ENCODE measurements around the gene ADGRL1. TPM values are rescaled to one million over a fixed set of nuclear protein-coding genes. Genes with fewer than 3 reads are reported as not detected.
"Not testable (repeated sequence)": the region's sequence is repeated elsewhere in the genome, so short reads cannot be mapped to it uniquely, and the experiment has no call there.

The ADGRL1 gene
- total and polyA plus RNA-seq, 5 experiments from 2014 or later, result 0.29 to 28.0 (median 0.96) TPM

GRCh38 chr19:14150770-14151661, 55.0 kb downstream of the ADGRL1 start:
- Mint-ChIP-seq H3K4me1 (peaks cover 16 to 33% (median 30%) of the 10 kb centered on the region in 4 donors), H3K4me3 (peak overlapping the region in 1 of 10 donors; percentile 85)

GRCh38 chr19:14150041-14150769, 55.8 kb downstream of the ADGRL1 start:
- H3K27me3 Mint-ChIP-seq, result no peaks in the 10 kb centered on the region
- peaks cover 19 to 38% (median 35%) of the 10 kb centered on the region in 4 donors for H3K4me1 Mint-ChIP-seq
- peaks cover 0 to 11% (median 2%) of the 10 kb centered on the region in 3 donors for H3K36me3 Mint-ChIP-seq
- DNase-seq, result no peak
- peak; percentile 20 to 37 for ATAC-seq
- no peaks in the 10 kb centered on the region for H3K9me3 Mint-ChIP-seq
- peak overlapping the region; percentile 95 to 100 (median 98) for H3K27ac Mint-ChIP-seq
- POLR2A ChIA-PET, result interaction anchor here (0.6 to 5.8 kb wide), 11 partner anchors 10 to 118 kb away, joined by 3 to 45 read pairs (median 5); partner anchors contain the start of genes ADGRL1, ASF1B and IL27RA
- peak overlapping the region; percentile 78 to 94 (median 86) for H3K4me3 Mint-ChIP-seq

More at GRCh38 chr19:14150770-14151661, 55.0 kb downstream of the ADGRL1 start:
- Mint-ChIP-seq H3K36me3 (peaks cover 0 to 14% (median 2%) of the 10 kb centered on the region in 3 donors), H3K27ac (peak overlapping the region; percentile 68 to 100 (median 98)), H3K27me3 (no peaks in the 10 kb centered on the region), H3K9me3 (no peaks in the 10 kb centered on the region)
- DNase-seq, result no peak
- ATAC-seq, result no peak
- POLR2A ChIA-PET, result interaction anchor here (1.0 to 5.8 kb wide), 5 partner anchors 10 to 119 kb away, joined by 3 to 45 read pairs (median 5); partner anchors contain the start of genes ASF1B and IL27RA

- H3K27ac Mint-ChIP-seq, result peak overlapping the region; percentile 95 to 100 (median 98)
- peak overlapping the region; percentile 78 to 94 (median 86) for H3K4me3 Mint-ChIP-seq
- DNase-seq (peak; percentile 38 to 79 (median 52)), ATAC-seq (peak; percentile 87 to 90)
- H3K4me1 Mint-ChIP-seq, result peaks cover 20 to 40% (median 36%) of the 10 kb centered on the region in 4 donors
- POLR2A ChIA-PET, result interaction anchor here (0.6 to 5.8 kb wide), 15 partner anchors 8 to 330 kb away, joined by 3 to 45 read pairs (median 4); partner anchors contain the start of genes ADGRL1, ASF1B and IL27RA
- H3K27me3 Mint-ChIP-seq, result no peaks in the 10 kb centered on the region
- no peaks in the 10 kb centered on the region for H3K9me3 Mint-ChIP-seq
- H3K36me3 Mint-ChIP-seq, result peaks cover 0 to 7% (median 2%) of the 10 kb centered on the region in 3 donors
Measured at GRCh38 chr19:14149509-14149994, 56.4 kb downstream of the ADGRL1 start.

- H3K4me1 Mint-ChIP-seq, result peaks cover 20 to 40% (median 36%) of the 10 kb centered on the region in 4 donors
- peak overlapping the region; percentile 95 to 100 (median 98) for H3K27ac Mint-ChIP-seq
- peak overlapping the region; percentile 78 to 94 (median 86) for H3K4me3 Mint-ChIP-seq
- no peaks in the 10 kb centered on the region for H3K9me3 Mint-ChIP-seq
- peaks cover 0 to 7% (median 2%) of the 10 kb centered on the region in 3 donors for H3K36me3 Mint-ChIP-seq
- DNase-seq (no peak), ATAC-seq (no peak)
- H3K27me3 Mint-ChIP-seq, result no peaks in the 10 kb centered on the region
- POLR2A ChIA-PET, result interaction anchor here (0.6 to 5.8 kb wide), 12 partner anchors 8 to 330 kb away, joined by 3 to 45 read pairs (median 4); partner anchors contain the start of genes ADGRL1 and ASF1B
Measured at GRCh38 chr19:14148751-14149410, 57.1 kb downstream of the ADGRL1 start.

- Mint-ChIP-seq H3K36me3 (peaks cover 0 to 4% (median under 1%) of the 10 kb centered on the region in 3 donors), H3K27me3 (no peaks in the 10 kb centered on the region), H3K4me1 (peaks cover 20 to 38% (median 36%) of the 10 kb centered on the region in 4 donors), H3K4me3 (peak overlapping the region; percentile 50 to 94 (median 68)), H3K9me3 (no peaks in the 10 kb centered on the region), H3K27ac (peak overlapping the region; percentile 93 to 100 (median 98))
- POLR2A ChIA-PET, result interaction anchor here (0.9 to 5.8 kb wide), 8 partner anchors 8 to 216 kb away, joined by 3 to 45 read pairs (median 6); partner anchors contain the start of gene ASF1B
- peak; percentile 51 to 54 for ATAC-seq
- peak; percentile 27 to 72 (median 52) for DNase-seq
Measured at GRCh38 chr19:14147797-14148605, 58.0 kb downstream of the ADGRL1 start.

- Mint-ChIP-seq H3K4me3 (peak overlapping the region in 1 of 10 donors; percentile 14), H3K27me3 (no peaks in the 10 kb centered on the region), H3K4me1 (peaks cover 29 to 50% (median 46%) of the 10 kb centered on the region in 4 donors), H3K27ac (peak overlapping the region in 8 of 10 donors; percentile 25 to 99 (median 74)), H3K36me3 (no peaks in the 10 kb centered on the region), H3K9me3 (no peaks in the 10 kb centered on the region)
- POLR2A ChIA-PET, result interaction anchor here (0.6 to 5.8 kb wide), 4 partner anchors 10 to 81 kb away, joined by 4 to 45 read pairs (median 22); partner anchors contain the start of gene ASF1B
- DNase-seq (no peak), ATAC-seq (no peak)
Measured at GRCh38 chr19:14146789-14147216, 59.2 kb downstream of the ADGRL1 start.

GRCh38 chr19:14146169-14146568, 59.8 kb downstream of the ADGRL1 start:
- H3K27me3 Mint-ChIP-seq, H3K36me3 Mint-ChIP-seq, ATAC-seq, H3K9me3 Mint-ChIP-seq, H3K4me3 Mint-ChIP-seq, DNase-seq: not testable (repeated sequence)
- POLR2A ChIA-PET, result interaction anchor here (2.2 to 5.8 kb wide), 2 partner anchors 9 to 10 kb away, joined by 8 to 45 read pairs; partner anchors contain the start of gene ASF1B
- Mint-ChIP-seq H3K27ac (peak overlapping the region in 7 of 10 donors; percentile 34 to 81 (median 70)), H3K4me1 (peaks cover 30 to 55% (median 50%) of the 10 kb centered on the region in 4 donors)

- no peak for ATAC-seq
Measured at GRCh38 chr19:14145381-14145780, 60.6 kb downstream of the ADGRL1 start.

GRCh38 chr19:14142262-14143190, 63.4 kb downstream of the ADGRL1 start:
- ATAC-seq, result no peak
- H3K36me3 Mint-ChIP-seq, result peaks cover 0 to 4% (median 3%) of the 10 kb centered on the region in 3 donors
- H3K4me1 Mint-ChIP-seq, result peaks cover 16 to 44% (median 40%) of the 10 kb centered on the region in 4 donors

More at GRCh38 chr19:14145381-14145780, 60.6 kb downstream of the ADGRL1 start:
- H3K27me3 Mint-ChIP-seq, result no peaks in the 10 kb centered on the region
- no peaks in the 10 kb centered on the region for H3K9me3 Mint-ChIP-seq
- POLR2A ChIA-PET, result interaction anchor here (0.7 to 2.2 kb wide), 2 partner anchors 9 to 54 kb away, joined by 3 to 8 read pairs; partner anchors contain the start of gene ASF1B
- H3K4me1 Mint-ChIP-seq, result peaks cover 30 to 55% (median 51%) of the 10 kb centered on the region in 4 donors
- peaks cover 0 to 3% (median 0%) of the 10 kb centered on the region in 3 donors for H3K36me3 Mint-ChIP-seq
- H3K4me3 Mint-ChIP-seq, result no peak overlapping the region
- DNase-seq, result no peak
- H3K27ac Mint-ChIP-seq, result peak overlapping the region in 7 of 10 donors; percentile 8 to 69 (median 43)

More at GRCh38 chr19:14142262-14143190, 63.4 kb downstream of the ADGRL1 start:
- no peak for DNase-seq
- H3K27ac Mint-ChIP-seq, result peak overlapping the region in 7 of 10 donors; percentile 11 to 74 (median 56)
- POLR2A ChIA-PET, result interaction anchor here (0.5 kb wide), 1 partner anchor 1886 kb away, joined by 3 read pairs; no protein-coding TSS in a partner anchor
- no peaks in the 10 kb centered on the region for H3K27me3 Mint-ChIP-seq
- peak overlapping the region in 3 of 10 donors; percentile 0 to 22 (median 9) for H3K4me3 Mint-ChIP-seq
- H3K9me3 Mint-ChIP-seq, result no peaks in the 10 kb centered on the region
